HG02973 (cell line): Measurements from ENCODE around the gene PCSK4.
"Not testable (repeated sequence)": the region's sequence is repeated elsewhere in the genome, so short reads cannot be mapped to it uniquely, and the experiment has no call there.

Experiments
- ATAC-seq: cut with Tn5 transposase; IDR thresholded peaks from one replicate; pipeline ENCODE4 v1.9.1; 2021; ENCODE audit warnings: moderate library complexity; ENCODE audit not compliant: unreplicated experiment

Gene PCSK4

DNA sequence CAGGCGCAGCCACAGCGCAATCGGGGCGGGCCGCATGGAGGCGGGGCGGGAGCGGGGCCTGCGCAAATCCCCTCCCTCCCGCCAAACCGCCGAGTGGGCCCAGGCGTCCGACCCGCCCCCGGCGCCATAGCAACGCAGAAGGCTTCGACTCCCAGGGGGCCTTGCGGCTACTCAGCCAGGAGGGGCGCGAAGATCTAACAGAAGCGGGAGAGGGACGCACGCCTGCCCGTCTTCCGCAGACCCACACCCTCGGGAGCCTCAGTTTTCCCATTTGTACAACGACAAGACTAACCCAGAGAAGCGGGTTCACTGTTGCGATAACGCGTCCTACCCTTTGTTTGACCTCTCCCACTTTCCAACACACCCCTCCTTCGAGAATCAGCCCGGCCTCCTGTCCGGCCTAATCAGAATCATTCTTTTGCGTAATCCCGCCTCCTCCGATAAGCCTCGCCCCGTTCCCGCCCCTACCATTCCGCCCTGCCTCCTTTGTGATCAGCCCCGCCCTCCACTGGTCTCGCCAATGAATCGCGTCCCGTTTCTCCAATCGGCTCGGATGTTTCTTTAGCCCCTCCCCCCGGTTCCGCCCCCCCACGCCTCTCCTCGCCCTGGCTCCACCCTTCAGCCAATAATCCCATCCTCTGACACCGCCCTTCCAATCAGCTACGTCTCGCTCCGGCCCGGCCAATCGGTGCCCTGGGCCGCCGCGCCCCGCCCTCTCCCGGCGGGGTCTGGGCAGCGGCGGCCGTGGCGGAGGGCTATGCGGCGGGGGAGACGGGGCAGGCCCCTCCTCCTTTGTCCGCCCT is at the start of gene PCSK4:
Gene PCSK4 (minus strand): TSS at position 40 of the 803 bp plus-strand sequence. CDS start 4 bp downstream, at position 36.
- peak; percentile 76 for ATAC-seq

DNA sequence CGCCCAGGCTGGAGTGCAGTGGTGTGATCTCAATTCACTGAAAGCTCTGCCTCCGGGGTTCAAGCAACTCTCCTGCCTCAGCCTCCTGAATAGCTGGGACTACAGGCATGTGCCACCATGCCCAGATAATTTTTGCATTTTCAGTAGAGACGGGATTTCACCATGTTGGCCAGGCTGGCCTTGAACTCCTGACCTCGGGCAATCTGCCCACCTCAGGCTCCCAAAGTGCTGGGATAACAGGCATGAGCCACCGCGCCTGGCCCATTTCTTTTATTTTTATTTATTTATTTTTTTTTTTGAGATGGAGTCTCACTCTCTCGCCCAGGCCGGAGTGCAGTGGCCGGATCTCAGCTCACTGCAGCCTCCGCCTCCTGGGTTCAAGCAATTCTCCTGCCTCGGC is 49.6 kb upstream of the PCSK4 start:
- ATAC-seq = not testable (repeated sequence)

DNA sequence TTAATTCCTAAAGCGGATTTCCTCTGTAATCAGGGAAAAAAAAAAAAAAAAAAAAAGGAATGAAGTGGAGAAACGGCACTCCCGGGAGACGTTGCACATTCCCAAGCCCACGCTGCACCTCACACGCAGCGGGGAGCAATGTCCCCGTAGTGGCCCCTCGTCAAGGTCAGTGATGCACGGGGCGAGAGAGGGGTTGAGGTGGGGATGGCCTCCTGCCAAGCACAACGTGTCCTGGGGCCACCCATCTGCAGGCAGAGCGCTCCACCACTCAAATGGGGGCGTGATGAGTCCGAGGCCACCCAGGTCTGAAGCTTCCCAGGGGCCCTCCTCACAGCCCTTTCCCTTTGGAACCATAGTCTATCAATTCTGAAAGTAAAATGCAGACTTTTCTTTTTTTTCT is 48.8 kb upstream of the PCSK4 start:
- no peak for ATAC-seq

DNA sequence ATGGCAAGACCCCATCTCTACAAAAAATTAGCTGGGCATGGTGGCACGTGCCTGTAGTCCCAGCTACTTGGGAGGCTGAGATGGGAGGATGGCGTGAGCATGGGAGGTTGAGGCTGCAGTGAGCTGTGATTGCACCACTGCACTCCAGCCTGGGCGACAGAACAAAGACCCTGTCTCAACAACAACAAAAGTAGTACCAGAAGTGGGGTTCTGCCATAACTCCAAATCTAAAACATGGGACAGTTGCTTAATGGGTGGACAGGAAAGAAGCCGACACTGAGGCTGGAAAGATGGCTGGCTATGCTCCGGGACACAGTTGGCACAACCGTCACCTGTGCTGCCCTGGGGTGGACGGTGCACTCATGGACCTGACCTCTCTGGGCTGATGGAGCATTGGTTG is 45.5 kb upstream of the PCSK4 start:
- not testable (repeated sequence) for ATAC-seq

DNA sequence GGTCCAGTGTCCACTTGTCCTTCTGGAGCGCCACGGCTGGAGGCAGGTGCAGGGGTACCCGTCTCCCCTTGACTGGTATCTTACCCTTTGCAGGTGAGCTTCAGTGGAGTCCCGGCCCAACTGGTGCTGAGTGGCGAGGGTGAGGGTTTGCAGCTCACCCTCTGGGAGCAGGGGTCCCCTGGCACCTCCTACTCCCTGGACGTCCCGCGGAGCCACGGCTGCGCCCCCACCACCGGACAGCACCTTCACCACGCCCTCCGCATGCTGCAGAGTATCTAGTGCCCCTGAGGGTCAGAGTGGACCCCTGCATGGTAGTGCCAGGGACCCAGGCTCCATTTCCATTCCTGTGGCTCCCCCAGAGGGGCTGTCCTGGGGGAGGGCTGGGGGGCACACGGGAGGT is 44.8 kb upstream of the PCSK4 start:
- ATAC-seq = no peak

DNA sequence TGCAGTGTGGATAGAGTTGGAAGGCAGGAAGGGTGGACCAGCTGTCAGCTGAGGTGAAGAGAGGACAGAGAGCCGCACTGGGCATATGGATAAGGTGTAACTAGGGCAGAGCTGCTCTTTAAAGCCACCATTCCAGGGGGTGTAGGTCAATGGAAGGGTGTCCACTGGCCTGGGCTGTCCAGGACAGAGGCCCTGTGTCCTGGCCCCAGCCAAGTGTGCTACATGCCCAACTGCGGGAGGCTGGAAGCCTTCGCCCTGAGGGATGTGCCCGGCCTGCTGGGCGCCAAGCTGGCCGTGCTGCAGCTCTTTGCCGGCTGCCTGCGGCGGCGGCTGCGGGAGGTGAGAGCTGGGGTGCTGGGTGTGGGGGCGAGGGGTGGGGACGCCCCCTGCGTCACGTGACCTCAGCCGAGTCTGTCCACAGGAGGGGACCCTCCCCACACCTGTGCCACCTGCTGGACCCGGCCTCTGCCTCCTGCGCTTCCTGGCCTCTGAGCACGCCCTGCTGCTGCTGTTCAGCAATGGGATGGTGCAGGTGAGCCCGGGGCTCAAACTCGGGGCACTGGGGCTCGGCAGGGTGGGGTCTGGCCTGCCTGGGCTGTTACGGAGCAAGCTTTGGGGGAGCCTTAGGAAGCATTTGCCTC is 43.5 kb upstream of the PCSK4 start:
- no peak for ATAC-seq

DNA sequence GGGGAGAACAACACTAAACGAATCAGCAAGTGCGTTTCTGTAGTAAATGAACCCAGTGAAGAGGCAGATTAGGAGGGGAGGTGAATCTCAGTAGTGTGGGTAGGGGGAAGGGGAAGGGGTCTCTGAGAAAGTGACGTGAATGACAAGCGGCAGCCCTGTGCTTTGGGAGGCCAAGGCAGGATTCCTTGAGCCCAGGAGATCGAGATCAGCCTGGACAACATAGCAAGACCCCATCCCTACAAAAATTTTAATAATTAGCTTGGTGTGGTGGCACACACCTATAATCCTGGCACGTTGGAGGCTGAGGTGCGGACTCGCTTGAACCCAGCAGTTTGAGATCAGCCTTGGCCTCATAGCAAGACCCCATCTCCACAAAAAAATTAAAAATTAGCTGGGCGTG is 41.9 kb upstream of the PCSK4 start:
- ATAC-seq = no peak

DNA sequence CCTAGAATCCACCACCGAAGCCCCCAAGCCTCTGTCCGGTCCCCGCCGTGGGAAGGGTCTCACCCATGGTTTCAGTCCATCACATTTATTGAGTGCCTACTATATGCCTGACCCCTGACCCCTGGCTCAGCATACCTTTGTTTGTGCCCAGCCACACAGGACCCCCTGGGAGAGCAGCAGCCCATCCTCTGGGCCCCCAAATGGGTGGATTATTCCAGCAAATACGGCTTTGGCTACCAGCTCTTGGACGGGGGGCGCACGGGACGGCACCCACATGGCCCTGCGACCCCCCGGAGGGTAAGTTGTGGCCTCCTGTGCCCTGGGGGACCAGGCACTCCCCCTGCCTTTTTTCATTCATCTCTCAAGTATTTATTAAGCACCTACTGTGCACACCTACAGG is 41.4 kb upstream of the PCSK4 start:
- no peak for ATAC-seq

DNA sequence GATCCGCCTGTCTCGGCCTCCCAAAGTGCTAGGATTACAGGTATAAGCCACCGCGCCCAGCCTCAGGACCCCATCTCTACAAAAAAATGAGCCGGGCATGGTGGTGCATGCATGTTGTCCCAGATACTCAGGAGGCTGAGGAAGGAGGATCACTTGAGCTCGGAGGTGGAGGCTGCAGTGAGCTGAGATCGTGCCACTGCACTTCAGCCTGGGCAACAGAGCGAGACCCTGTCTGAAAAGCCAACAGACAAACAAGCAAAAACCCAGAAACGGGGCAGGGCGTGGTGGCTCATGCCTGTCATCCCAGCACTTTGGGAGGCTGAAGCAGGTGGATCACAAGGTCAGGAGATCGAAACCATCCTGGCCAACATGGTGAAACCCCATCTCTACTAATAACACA is 40.7 kb upstream of the PCSK4 start:
- not testable (repeated sequence) for ATAC-seq

DNA sequence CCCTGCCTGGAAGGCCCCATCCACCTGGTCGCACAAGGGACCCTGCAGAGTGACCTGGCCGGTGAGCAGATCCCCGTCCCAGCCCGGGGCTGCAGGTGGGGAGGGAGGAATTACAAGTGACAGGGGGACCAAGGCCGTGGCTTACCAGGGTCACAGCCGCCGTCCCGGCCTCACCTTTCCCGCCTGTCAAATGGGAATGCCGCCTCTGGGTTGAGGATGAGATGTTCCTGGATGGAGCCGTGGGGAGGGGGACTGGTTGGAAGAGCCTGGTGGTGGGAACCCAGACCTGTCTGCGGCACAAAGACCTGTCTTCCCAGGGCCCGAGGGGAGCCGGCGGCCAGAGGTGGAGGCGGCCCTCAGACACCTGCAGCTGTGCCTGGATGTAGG is 39.3 kb upstream of the PCSK4 start:
- ATAC-seq = no peak

DNA sequence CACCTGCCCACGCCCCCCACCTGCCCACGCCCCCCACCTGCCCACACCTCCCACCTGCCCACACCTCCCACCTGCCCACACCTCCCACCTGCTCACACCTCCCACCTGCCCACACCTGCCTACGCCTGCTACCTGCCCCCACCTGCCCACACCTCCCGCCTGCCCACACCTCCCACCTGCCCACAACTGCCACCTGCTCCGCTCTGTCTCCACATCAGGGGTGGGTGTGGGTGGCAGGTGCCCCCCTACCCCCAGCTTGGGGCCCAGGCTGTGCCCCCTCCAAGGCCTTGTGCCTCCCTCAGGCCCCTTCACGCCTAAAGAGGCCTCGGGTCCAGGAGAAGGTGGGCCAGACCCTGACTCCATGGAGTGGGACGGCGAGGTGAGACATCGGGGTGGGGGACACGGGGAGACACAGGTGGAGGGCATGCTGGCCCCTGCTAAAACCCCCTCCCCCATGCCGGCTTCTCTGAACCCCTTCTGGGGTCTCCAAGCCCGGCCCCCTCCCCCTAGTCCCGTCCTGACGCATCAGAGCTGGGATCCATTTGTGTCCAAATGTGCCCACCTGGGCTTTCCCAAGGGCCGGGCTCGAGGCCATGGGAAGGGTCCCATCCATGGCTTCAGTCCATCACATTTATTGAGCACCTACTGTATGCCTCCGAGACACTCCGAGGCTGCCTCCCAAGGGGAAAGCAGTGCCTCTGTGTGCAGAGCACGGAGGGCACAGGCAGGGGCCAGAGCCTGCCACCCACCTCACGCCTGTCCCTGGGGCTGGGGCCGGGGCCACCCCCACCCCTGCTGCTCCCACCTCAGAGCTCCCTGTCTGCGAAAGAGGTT is 38.7 kb upstream of the PCSK4 start:
- ATAC-seq = no peak

DNA sequence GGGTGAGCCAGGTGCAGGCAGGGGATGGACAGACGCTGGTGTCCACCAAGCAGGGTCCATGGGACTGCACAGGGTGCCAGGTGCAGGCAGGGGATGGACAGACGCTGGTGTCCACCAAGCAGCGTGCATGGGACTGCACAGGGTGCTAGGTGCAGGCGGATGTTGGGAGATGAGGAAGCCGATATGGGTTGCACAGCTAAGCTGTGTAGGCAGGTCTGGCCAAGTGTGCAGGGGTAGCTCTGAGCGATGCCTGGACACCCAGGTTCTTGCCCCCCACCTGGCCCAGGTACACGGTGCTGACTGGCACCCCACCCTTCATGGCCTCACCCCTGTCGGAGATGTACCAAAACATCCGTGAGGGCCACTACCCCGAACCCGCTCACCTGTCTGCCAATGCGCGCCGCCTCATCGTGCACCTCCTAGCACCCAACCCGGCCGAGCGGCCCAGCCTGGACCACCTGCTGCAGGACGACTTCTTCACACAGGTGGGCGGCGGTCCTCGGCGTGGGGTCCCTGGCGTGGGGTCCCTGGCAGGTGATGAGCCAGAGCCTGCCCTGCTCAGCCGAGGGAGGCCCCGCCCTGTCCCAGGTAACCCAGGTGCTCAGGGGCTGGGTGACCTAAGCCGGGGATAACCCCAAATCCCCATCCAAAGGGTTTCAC is 37.6 kb upstream of the PCSK4 start:
- no peak for ATAC-seq

DNA sequence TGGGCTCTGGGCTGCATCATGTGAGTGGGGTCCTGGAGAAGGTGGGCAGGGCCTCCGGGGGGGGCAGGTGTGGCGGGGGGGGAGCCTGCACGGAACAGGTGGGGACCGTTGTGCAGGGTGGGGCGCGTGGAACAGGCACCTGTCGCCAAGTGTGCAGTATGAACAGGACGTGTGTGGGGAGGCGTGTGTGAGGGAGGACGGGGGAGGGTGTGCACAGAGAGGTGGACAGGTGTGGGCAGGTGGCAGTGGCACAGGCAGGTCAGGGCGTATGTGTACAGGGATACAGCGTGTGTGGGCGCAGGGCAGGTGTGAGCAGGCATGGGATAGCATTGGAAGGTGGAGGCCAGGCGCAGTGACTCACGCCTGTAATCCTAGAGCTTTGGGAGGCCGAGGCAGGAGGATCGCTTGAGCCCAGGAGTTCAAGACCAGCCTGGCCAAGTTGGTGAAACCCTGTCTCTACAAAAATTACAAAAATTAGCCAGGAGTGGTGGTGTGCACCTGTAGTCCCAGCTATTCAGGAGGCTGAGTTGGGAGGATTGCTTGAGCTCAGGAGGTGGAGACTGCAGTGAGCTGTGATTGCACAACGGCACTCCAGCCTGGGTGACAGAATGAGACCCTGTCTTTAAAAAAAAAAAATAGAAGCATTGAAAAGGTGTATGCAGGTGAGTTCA is 37.0 kb upstream of the PCSK4 start:
- no peak for ATAC-seq

DNA sequence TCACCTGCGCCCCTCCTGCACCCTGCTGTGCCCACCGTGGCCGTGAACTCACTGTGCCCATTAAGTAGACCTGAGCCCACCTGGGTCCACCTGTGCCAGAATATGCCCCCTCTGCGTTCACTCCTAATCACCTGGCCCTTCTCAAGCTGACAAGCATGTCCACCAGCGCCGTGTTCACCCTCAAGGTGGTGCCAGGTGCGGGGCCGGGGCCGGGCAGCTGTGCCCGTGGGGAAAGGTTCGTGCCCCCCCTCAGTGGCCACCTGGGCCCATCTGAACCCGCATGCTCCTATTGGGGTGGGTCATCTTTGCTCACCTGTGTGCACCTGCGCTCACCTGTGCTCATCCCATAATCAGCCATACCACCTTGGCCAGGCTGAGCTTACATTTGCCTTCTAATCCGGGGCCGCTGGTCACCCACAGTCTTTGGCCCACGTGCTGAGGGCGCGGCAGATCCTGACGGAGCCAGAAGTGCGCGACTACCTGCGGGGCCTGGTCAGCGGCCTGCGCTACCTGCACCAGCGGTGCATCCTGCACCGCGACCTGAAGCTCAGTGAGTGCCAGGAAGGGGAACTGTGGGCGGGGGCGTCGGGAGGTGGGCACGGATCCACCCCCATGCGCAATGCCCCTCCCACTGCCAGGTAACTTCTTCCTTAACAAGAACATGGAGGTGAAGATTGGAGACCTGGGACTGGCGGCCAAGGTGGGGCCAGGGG is 36.1 kb upstream of the PCSK4 start:
- ATAC-seq = no peak

DNA sequence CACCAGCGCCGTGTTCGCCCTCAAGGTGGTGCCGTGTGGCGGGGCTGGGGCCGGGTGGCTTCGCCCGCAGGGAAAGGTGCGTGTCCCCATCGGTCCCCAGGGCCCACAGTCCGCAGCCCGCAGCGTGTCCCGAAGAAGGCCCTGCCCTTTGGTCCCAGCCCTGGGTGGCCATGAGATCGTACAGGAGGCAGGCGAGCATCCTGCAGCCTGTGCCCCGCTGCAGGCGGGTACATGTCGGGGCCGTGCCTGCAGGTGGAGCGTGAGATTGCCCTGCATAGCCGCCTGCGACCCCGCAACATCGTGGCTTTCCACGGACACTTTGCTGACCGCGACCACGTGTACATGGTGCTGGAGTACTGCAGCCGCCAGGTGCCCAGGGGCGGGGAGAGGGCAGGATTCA is 35.2 kb upstream of the PCSK4 start:
- no peak for ATAC-seq

DNA sequence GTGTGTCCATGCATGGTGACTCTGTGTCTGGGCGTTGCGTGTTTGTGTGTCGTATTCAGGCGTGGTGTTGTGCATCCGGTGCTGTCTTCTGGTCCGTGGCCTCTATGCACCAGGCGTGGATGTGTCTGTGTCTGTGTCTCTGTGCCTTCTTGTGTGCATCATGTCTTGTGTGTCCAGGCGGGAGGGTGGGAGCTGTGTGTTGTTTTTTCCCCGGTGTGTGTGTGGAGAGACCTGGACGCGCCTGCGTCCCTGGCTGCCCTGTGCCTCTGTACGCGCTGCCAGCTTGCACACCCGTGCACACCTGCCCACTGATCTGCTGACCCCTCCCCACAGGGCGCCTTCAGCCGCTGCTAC is 34.8 kb upstream of the PCSK4 start:
- no peak for ATAC-seq

DNA sequence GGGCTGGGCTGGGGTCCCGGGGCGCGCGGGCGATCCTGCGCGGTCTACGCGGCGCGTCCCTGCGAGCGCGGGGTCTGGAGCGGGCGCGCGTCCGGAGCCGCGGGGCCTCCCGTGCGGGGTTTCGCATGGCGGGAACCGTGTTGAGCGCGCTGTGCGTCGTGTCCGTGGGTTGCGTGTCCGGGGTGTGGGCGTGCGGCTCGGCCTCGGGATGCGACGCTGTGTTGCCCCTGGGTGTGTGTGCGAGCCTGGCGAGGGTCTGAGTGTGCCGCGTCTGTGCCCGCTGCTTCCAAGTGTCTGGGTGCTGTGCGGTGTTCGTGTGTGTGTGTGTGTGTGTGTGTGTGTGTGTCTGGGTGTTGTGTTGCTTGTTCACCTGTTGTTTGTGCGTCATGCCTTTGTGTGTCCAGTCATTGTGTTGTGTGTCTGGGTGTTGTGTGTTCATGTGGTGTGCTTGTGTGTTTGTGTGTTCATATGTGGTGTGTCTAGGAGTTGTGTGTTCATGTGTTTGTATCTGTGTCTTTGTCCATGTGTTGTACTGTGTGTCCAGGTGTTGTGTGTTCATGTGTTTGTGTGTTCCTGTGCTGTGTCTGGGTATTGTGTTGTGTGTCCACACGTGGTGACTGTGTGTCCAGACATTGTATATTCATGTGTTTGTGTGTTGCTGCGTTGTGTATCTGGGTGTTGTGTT is 34.3 kb upstream of the PCSK4 start:
- ATAC-seq = no peak

DNA sequence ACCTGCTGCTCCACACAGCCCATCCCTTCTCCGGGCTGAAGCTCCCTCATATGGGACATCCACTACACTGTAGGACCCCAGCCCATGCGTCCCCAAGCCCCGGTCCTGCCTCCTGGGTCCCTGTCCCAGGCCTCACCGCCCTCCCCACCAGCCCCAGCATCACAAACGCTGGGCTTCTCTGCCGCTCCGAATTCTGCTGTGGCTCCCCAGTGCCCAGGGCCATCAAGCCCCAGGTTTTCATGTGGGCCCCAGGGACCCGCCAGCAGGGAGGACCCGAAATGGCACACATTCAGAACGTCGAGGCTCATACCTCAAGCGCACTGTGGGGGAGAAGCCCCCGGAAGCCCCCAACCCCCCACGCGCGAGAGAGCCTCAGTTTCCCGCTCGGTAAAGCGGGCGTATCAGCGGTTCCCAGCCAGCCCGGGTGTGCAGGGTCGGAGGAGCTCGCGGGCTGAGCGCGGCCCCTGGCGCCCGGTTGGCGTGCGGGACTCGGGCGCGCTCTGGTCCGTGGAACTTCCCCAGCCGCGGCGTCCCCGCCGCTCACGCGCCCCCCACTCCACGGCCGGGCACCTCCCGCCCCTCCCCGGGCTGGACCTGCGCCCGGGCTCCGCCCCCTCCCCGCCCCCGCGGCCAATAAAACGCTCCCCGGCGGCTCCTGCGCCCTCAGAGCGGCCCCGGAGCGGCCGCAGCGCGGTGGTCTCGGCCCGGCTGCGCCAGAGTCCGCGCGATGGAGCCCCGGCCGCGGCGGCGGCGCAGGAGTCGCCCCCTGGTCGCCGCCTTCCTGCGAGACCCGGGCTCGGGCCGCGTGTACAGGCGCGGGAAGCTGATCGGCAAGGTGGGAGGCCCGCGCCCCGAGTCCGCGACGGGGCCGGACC is 33.5 kb upstream of the PCSK4 start, which contains the start of gene PLK5:
Gene PLK5 (plus strand): TSS at position 666 of the 875 bp plus-strand sequence. CDS start 2,920 bp downstream, outside the sequence.
- no peak for ATAC-seq
